Kidney (tissue), 14 donors: ENCODE measurements around the gene ZNF561. TPM values are rescaled to one million over a fixed set of nuclear protein-coding genes. Genes with fewer than 3 reads are reported as not detected.

Source experiments
- DNase-seq, 5 donors: peaks; one replicate each; pipeline ENCODE4 v3.0.0-alpha.2; 2013 to 2020
- FAIRE-seq: peaks from 2 replicates; lab custom pipeline; 2012; peaks lifted over from hg19 to GRCh38; lab: Jason Lieb, UNC
- H3K27ac ChIP-seq, 2 donors: one replicate each; pipeline ENCODE4 v1.7.0; 2013; ENCODE audit warnings: low read depth in 2 of 2, low read length in 2 of 2, inconsistent platforms in 1 of 2
- H3K27me3 ChIP-seq: one replicate; pipeline ENCODE4 v1.7.1; 2013; ENCODE audit warnings: low read length, inconsistent platforms; ENCODE audit not compliant: control insufficient read depth, insufficient read depth
- H3K36me3 ChIP-seq, 3 donors: one replicate each; pipeline versions ENCODE4 v1.7.0 to v1.7.1; 2013; ENCODE audit warnings: low read length in 3 of 3, control low read depth in 1 of 3, inconsistent platforms in 1 of 3; ENCODE audit not compliant: insufficient read depth in 3 of 3, control insufficient read depth in 2 of 3
- H3K4me1 ChIP-seq, 3 donors: one replicate each; pipeline versions ENCODE4 v1.7.0 to v1.7.1; 2013; ENCODE audit warnings: low read length in 3 of 3, inconsistent platforms in 1 of 3, low read depth in 1 of 3; ENCODE audit not compliant: control insufficient read depth in 2 of 3, insufficient read depth in 2 of 3
- H3K4me3 ChIP-seq, 3 donors: one replicate each; pipeline versions ENCODE4 v1.7.0 to v1.8.1; 2013; ENCODE audit warnings: low read length in 3 of 3, control low read depth in 1 of 3, inconsistent platforms in 1 of 3
- H3K9ac ChIP-seq, 3 donors: one replicate each; pipeline versions ENCODE4 v1.7.0 to v1.7.1; 2013; ENCODE audit warnings: low read length in 3 of 3, control low read depth in 1 of 3, inconsistent platforms in 1 of 3
- H3K9me3 ChIP-seq, 3 donors: one replicate each; pipeline versions ENCODE4 v1.7.0 to v1.7.1; 2013; ENCODE audit warnings: low read length in 3 of 3, control low read depth in 1 of 3, inconsistent platforms in 1 of 3; ENCODE audit not compliant: control insufficient read depth in 2 of 3, insufficient read depth in 1 of 3
- intact Hi-C: fragments of 100-400 bp; cut with DNase I; formaldehyde crosslinking; loops from one replicate; pipeline ENCODE4 v1.11.1; 2022
- polyA plus RNA-seq: library from polyadenylated mRNA; stranded (reverse); fragments of 350-450 nt; fragmentation: Illumina TruSeq; extraction: RNeasy Lipid Tissue Mini Kit (QIAGEN cat#74804); gene quantifications from one replicate; pipeline ENCODE4 v1.2.3, GENCODE V29; 2014; ENCODE audit warnings: low read depth, low replicate concordance; ENCODE audit not compliant: insufficient read depth
- total RNA-seq: library from RNA; stranded (reverse); fragmentation: NEBNext Ultra II Directional; extraction: Animal tissue kit (Norgen Biotek cat#: 25700); gene quantifications from one replicate; pipeline ENCODE4 v1.2.1, GENCODE V29; 2021
- TF ChIP-seq, protein P1 (sequence below): IDR thresholded peaks from 3 replicates; pipeline ENCODE4 v1.5.1; 2012; ENCODE audit warnings: mild to moderate bottlenecking, moderate library complexity, borderline replicate concordance; ENCODE audit not compliant: insufficient read depth; ENCODE audit errors: extremely low read depth
- donor health status: control.
- donor health status: control.
- donor health status: control.
- donor health status: control.
- donor health status: control.
- donor health status: DM: yes; HTN: yes; CAD: no.
- donor health status: Normal renal cell carcinoma (clear cell type).

The ZNF561 gene
- total and polyA plus RNA-seq, 2 donors from 2014 or later = 13.3 to 35.5 TPM

DNA sequence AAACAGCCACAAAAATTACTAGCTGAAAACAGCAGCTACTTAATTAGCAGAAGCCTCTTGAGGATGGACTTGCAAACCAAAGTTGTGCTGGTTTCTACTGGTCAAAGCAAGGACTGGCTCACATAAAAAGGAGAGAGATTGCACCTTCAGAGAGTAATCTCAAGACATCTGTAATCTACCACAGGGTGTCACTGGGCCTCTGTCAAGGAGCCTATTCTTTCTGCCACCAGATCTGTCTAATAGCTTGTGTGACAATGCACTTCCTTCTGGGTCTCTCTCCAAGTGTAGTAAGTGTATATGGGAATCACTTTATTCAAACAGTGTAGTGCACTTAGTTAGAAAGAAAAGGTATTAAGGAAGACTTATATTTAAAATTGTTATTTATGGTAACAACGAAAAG, 24.4 kb upstream of the ZNF561 start:
- Histone ChIP-seq H3K27me3 (no peaks in the 10 kb centered on the region), H3K27ac (no peak overlapping the region), H3K9ac (no peak overlapping the region), H3K4me1 (no peaks in the 10 kb centered on the region), H3K36me3 (peaks cover 1 to 6% (median 4%) of the 10 kb centered on the region in 3 donors), H3K4me3 (no peak overlapping the region), H3K9me3 (peaks cover 0 to 3% (median 0%) of the 10 kb centered on the region in 3 donors)
- no peak for FAIRE-seq
- TF ChIP-seq, protein P1, sequence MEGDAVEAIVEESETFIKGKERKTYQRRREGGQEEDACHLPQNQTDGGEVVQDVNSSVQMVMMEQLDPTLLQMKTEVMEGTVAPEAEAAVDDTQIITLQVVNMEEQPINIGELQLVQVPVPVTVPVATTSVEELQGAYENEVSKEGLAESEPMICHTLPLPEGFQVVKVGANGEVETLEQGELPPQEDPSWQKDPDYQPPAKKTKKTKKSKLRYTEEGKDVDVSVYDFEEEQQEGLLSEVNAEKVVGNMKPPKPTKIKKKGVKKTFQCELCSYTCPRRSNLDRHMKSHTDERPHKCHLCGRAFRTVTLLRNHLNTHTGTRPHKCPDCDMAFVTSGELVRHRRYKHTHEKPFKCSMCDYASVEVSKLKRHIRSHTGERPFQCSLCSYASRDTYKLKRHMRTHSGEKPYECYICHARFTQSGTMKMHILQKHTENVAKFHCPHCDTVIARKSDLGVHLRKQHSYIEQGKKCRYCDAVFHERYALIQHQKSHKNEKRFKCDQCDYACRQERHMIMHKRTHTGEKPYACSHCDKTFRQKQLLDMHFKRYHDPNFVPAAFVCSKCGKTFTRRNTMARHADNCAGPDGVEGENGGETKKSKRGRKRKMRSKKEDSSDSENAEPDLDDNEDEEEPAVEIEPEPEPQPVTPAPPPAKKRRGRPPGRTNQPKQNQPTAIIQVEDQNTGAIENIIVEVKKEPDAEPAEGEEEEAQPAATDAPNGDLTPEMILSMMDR = no peak
- intact Hi-C loops = no loop called here
- no peak for DNase-seq

DNA sequence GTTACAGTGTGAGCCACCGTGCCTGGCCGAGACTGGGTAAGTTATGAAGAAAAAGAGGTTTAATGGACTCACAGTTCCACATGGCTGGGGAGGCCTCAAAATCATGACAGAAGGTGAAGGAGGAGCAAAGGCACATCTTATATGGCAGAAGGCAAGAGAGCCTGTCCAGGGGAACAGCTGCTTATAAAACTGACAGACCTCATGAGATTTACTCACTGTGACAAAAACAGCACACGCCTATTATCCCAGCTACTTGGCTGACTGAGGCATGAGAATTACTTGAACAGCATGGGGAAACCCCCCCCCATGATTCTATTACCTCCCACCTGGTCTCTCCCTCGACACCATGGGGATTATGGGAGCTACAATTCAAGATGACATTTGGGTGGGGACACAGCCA, 23.4 kb upstream of the ZNF561 start:
- Histone ChIP-seq H3K27ac (no peak overlapping the region), H3K4me3 (no peak overlapping the region), H3K9ac (no peak overlapping the region), H3K4me1 (no peaks in the 10 kb centered on the region), H3K27me3 (no peaks in the 10 kb centered on the region), H3K9me3 (peaks cover 0 to 3% (median 0%) of the 10 kb centered on the region in 3 donors), H3K36me3 (peaks cover 0 to 6% (median 4%) of the 10 kb centered on the region in 3 donors)
- DNase-seq = no peak
- no peak for FAIRE-seq
- intact Hi-C loops = no loop called here
- TF ChIP-seq, protein P1 = no peak

DNA sequence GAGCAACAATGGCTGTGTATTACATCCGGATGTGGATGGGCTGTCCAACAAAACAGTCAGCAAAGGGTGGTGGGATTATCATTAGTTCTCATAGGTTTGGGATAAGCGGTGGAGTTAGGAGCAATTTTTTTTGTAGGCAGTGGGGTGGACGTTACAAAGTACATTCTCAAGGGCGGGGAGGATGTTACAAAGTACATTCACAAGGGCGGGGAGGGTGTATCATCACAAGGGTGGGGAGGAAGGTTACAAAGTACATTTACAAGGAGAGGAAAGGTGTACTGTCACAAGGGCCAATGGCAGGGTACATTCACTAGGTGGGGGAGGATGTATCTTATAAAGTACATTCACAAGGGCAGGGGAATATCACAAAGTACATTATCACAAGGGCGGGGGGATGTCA, 20.8 kb upstream of the ZNF561 start:
- Histone ChIP-seq H3K4me1 (no peaks in the 10 kb centered on the region), H3K36me3 (peaks cover 0 to 6% (median 4%) of the 10 kb centered on the region in 3 donors), H3K27ac (no peak overlapping the region), H3K4me3 (no peak overlapping the region), H3K27me3 (no peaks in the 10 kb centered on the region), H3K9me3 (peaks cover 0 to 3% (median 0%) of the 10 kb centered on the region in 3 donors), H3K9ac (no peak overlapping the region)
- FAIRE-seq = no peak
- intact Hi-C loops = no loop called here
- TF ChIP-seq, protein P1 = no peak
- DNase-seq = no peak

DNA sequence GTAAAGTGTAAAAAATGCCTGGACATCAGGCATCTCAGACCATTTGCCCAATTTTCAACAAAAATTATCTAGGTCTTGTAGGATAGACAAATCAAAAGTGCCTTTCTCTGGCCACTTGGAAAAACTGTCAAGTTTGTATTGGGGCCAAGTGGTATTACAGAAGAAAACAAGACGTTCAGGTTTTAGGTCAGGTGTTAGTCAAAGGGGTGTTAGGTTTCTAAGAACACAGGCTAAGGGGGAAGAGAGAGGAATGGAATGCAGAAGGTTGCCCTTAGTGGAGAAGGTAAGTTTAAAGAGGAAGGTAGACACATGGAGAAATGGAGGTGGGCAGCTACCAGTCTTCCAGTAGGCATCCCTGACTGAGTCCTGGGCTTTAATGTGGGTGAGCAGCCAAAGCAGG, 19.9 kb upstream of the ZNF561 start:
- H3K27ac ChIP-seq = no peak overlapping the region
- no peak for FAIRE-seq
- H3K36me3 ChIP-seq = peaks cover 0 to 6% (median 4%) of the 10 kb centered on the region in 3 donors
- H3K27me3 ChIP-seq = no peaks in the 10 kb centered on the region
- no peaks in the 10 kb centered on the region for H3K4me1 ChIP-seq
- H3K9me3 ChIP-seq = peaks cover 0 to 3% (median 0%) of the 10 kb centered on the region in 3 donors
- intact Hi-C loops = no loop called here
- H3K4me3 ChIP-seq = no peak overlapping the region
- no peak for DNase-seq
- no peak overlapping the region for H3K9ac ChIP-seq
- TF ChIP-seq, protein P1 = no peak
